ENCODE measurements around the gene RBM33. TPM values are rescaled to one million over a fixed set of nuclear protein-coding genes. Genes with fewer than 3 reads are reported as not detected.

The RBM33 gene
- total RNA-seq, 1 experiment from 2014 or later = 73.6 TPM

GRCh38 chr7:155763691-155764437 lies 119.4 kb downstream of the RBM33 start:
- BruUV-seq (replicated peaks) = TSS peak; percentile 66
- peak overlapping the region; percentile 78 for H3K27ac ChIP-seq (ENCODE audit: low read depth, low read length, poor library complexity, severe bottlenecking)
- H3K36me3 ChIP-seq (ENCODE audit: insufficient read depth, low read length, poor library complexity, severe bottlenecking) = peaks cover 31% of the 10 kb centered on the region

DNA sequence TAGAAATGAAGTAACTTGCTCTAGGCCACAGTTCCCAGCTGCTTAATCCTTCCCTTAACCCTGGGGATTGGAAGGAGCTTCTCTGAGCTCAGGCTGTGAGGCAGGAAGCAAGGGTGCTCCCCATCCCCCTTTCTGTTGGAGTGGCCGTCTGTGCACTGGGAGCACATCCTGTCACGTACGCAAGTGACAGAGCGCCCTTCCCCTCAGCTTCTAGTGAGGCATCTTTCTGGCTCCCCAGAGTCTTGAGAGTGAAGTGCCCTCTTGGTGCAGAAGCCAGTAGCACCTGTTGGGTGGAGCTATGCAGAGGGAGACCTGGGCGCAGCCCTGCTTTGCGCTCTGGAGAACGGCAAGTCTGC lies 120.0 kb downstream of the RBM33 start:
- H3K27me3 ChIP-seq (replicated peaks; ENCODE audit: insufficient read depth, low read depth, low read length, poor library complexity) = no peaks in the 10 kb centered on the region
- H3K36me3 ChIP-seq (ENCODE audit: insufficient read depth, low read length, poor library complexity, severe bottlenecking) = peaks cover 36% of the 10 kb centered on the region

More at GRCh38 chr7:155763691-155764437, 119.4 kb downstream of the RBM33 start:
- H3K9me3 ChIP-seq (ENCODE audit: low read depth, low read length, poor library complexity, severe bottlenecking) = no peaks in the 10 kb centered on the region
- peaks cover 26% of the 10 kb centered on the region for H3K4me1 ChIP-seq (ENCODE audit: insufficient read depth, low read length, poor library complexity, severe bottlenecking)
- intact Hi-C loops (cut with micrococcal nuclease; ENCODE audit: unreplicated experiment) = no loop called here
- TF ChIP-seq CTCF (conservative IDR thresholded peaks at IDR 0.05; ENCODE audit: low read depth, low read length) (no peak), EZH2 (IDR thresholded peaks at IDR 0.05; ENCODE audit: borderline replicate concordance, low read depth, low read length, poor library complexity, severe bottlenecking) (no peak)
- no peak overlapping the region for H3K4me3 ChIP-seq (ENCODE audit: low read depth, low read length, poor library complexity, severe bottlenecking)
- no peaks in the 10 kb centered on the region for H3K27me3 ChIP-seq (replicated peaks; ENCODE audit: insufficient read depth, low read depth, low read length, poor library complexity)
- DNase-seq (ENCODE audit: low spot score) = peak; percentile 87
- ChIA-PET CTCF (interaction anchor here (0.9 kb wide), 1 partner anchor 165 kb away, joined by 5 read pairs; no protein-coding TSS in a partner anchor), POLR2A (ENCODE audit: low non-redundant PET) (interaction anchor here (0.6 kb wide), 1 partner anchor 33 kb away, joined by 3 read pairs; no protein-coding TSS in a partner anchor)

DNA sequence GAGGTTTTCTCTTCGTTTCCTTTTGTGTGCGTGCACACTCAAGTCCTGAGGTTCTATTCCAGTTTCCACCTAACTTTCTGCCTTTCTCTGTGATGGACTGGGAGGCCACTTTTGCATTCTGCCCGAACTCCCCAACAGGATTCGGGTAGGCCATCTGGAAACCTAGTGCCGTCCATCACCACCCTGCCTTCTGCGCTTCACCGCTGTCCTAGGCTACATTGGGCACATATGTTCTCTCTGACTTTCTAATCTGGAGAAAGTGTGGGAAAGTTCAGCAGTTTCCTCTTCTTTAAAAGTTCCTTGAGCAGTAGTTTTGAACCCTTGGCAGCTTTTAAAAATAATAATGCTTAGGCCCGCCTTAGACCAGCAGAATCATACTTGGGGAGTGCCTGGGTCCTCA lies 121.0 kb downstream of the RBM33 start:
- ChIA-PET CTCF (no interaction called here), POLR2A (ENCODE audit: low non-redundant PET) (no interaction called here)
- intact Hi-C loops (cut with micrococcal nuclease; ENCODE audit: unreplicated experiment) = loop anchor here (5.0 kb wide), 1 partner anchor 383 kb away; no protein-coding TSS in a partner anchor
- DNase-seq (ENCODE audit: low spot score) = no peak
- Histone ChIP-seq H3K4me1 (ENCODE audit: insufficient read depth, low read length, poor library complexity, severe bottlenecking) (peaks cover 24% of the 10 kb centered on the region), H3K4me3 (ENCODE audit: low read depth, low read length, poor library complexity, severe bottlenecking) (no peak overlapping the region), H3K27me3 (replicated peaks; ENCODE audit: insufficient read depth, low read depth, low read length, poor library complexity) (no peaks in the 10 kb centered on the region), H3K9me3 (ENCODE audit: low read depth, low read length, poor library complexity, severe bottlenecking) (no peaks in the 10 kb centered on the region), H3K27ac (ENCODE audit: low read depth, low read length, poor library complexity, severe bottlenecking) (no peak overlapping the region), H3K36me3 (ENCODE audit: insufficient read depth, low read length, poor library complexity, severe bottlenecking) (peaks cover 37% of the 10 kb centered on the region)
- BruUV-seq (replicated peaks) = no TSS peak
- no peak for TF ChIP-seq EZH2 (IDR thresholded peaks at IDR 0.05; ENCODE audit: borderline replicate concordance, low read depth, low read length, poor library complexity, severe bottlenecking)

More for the DNA sequence above, 120.0 kb downstream of the RBM33 start:
- ChIA-PET CTCF (interaction anchor here (0.9 kb wide), 1 partner anchor 166 kb away, joined by 5 read pairs; no protein-coding TSS in a partner anchor), POLR2A (ENCODE audit: low non-redundant PET) (interaction anchor here (0.6 kb wide), 1 partner anchor 33 kb away, joined by 3 read pairs; no protein-coding TSS in a partner anchor)
- Histone ChIP-seq H3K4me1 (ENCODE audit: insufficient read depth, low read length, poor library complexity, severe bottlenecking) (peaks cover 24% of the 10 kb centered on the region), H3K4me3 (ENCODE audit: low read depth, low read length, poor library complexity, severe bottlenecking) (no peak overlapping the region), H3K27ac (ENCODE audit: low read depth, low read length, poor library complexity, severe bottlenecking) (peak overlapping the region; percentile 78), H3K9me3 (ENCODE audit: low read depth, low read length, poor library complexity, severe bottlenecking) (no peaks in the 10 kb centered on the region)
- no peak for TF ChIP-seq CTCF (conservative IDR thresholded peaks at IDR 0.05; ENCODE audit: low read depth, low read length)
- BruUV-seq (replicated peaks) = no TSS peak
- intact Hi-C loops (cut with micrococcal nuclease; ENCODE audit: unreplicated experiment) = no loop called here
- DNase-seq (ENCODE audit: low spot score) = no peak
